GF-D8 (cell line): Measurements from ENCODE around the gene CDK5.

Experiments used
- DNase-seq: peaks from one replicate; lab custom pipeline; 2025; lab: John Stamatoyannopoulos, UW

The CDK5 gene

GRCh38 chr7:151057506-151057988 lies at the start of gene CDK5:
CDK5 (minus strand) TSS chr7:151057897; CDS start chr7:151057848, 49 bp downstream.
- no peak for DNase-seq

GRCh38 chr7:151104411-151105235 lies 46.9 kb upstream of the CDK5 start:
- DNase-seq: no peak

- DNase-seq: no peak
These were observed 46.3 kb upstream of the CDK5 start for GRCh38 chr7:151103973-151104372.

GRCh38 chr7:151102991-151103390 lies 45.3 kb upstream of the CDK5 start:
- no peak for DNase-seq

GRCh38 chr7:151101621-151102396 lies 44.1 kb upstream of the CDK5 start:
- DNase-seq: no peak

- no peak for DNase-seq
These were observed 43.2 kb upstream of the CDK5 start for GRCh38 chr7:151100921-151101320.

GRCh38 chr7:151099486-151100211 lies 42.0 kb upstream of the CDK5 start:
- no peak for DNase-seq

- DNase-seq: no peak
These were observed 38.3 kb upstream of the CDK5 start for GRCh38 chr7:151095828-151096475.

GRCh38 chr7:151095123-151095797 lies 37.6 kb upstream of the CDK5 start:
- DNase-seq: no peak

GRCh38 chr7:151094675-151095074 lies 37.0 kb upstream of the CDK5 start:
- DNase-seq: no peak

GRCh38 chr7:151093748-151094147 lies 36.1 kb upstream of the CDK5 start:
- DNase-seq: no peak

GRCh38 chr7:151091988-151092387 lies 34.3 kb upstream of the CDK5 start:
- DNase-seq: no peak

- peak; percentile 14 for DNase-seq
These were observed 33.7 kb upstream of the CDK5 start for GRCh38 chr7:151091431-151091830.

- DNase-seq: no peak
These were observed 33.3 kb upstream of the CDK5 start for GRCh38 chr7:151091003-151091402.

GRCh38 chr7:151089893-151090730 lies 32.4 kb upstream of the CDK5 start:
- DNase-seq: no peak

- peak; percentile 42 for DNase-seq
These were observed 31.4 kb upstream of the CDK5 start for GRCh38 chr7:151088856-151089699.

GRCh38 chr7:151088019-151088855 lies 30.5 kb upstream of the CDK5 start:
- peak; percentile 24 for DNase-seq

- DNase-seq: peak; percentile 11
These were observed 29.7 kb upstream of the CDK5 start for GRCh38 chr7:151087245-151088018.
